Smooth muscle cell (in vitro differentiated cells): ENCODE data around the gene OAF. TPM values are rescaled to one million over a fixed set of nuclear protein-coding genes. Genes with fewer than 3 reads are reported as not detected.
A peak's percentile ranks its signal among the peaks of the same experiment; 100 is the strongest.

ENCODE experiments used
- DNase-seq: peaks from one replicate; lab custom pipeline; 2025; ENCODE audit not compliant: unreplicated experiment; lab: John Stamatoyannopoulos, UW
- H2AFZ ChIP-seq: fragments of 200-600 bp; sonication (generic); 2 replicates; pipeline ENCODE4 v1.6.0; 2016; ENCODE audit warnings: antibody characterized with exemption, low read depth, mild to moderate bottlenecking
- H3F3A ChIP-seq: fragments of 200-600 bp; sonication (generic); 2 replicates; pipeline ENCODE4 v1.6.0; 2017; ENCODE audit warnings: antibody characterized with exemption, low read depth
- H3K27ac ChIP-seq: fragments of 200-600 bp; sonication (generic); 2 replicates; pipeline ENCODE4 v1.5.1; 2016; ENCODE audit warnings: low read depth, mild to moderate bottlenecking
- H3K27me3 ChIP-seq: fragments of 200-600 bp; sonication (generic); 2 replicates; pipeline ENCODE4 v1.6.1; 2016; ENCODE audit warnings: low read depth, mild to moderate bottlenecking
- H3K36me3 ChIP-seq: fragments of 200-600 bp; sonication (generic); 2 replicates; pipeline ENCODE4 v1.5.1; 2016; ENCODE audit warnings: low read depth
- H3K4me1 ChIP-seq: fragments of 200-600 bp; sonication (generic); 2 replicates; pipeline ENCODE4 v1.5.1; 2016; ENCODE audit warnings: low read depth
- H3K4me2 ChIP-seq: fragments of 200-600 bp; sonication (generic); 2 replicates; pipeline ENCODE4 v1.6.0; 2016; ENCODE audit warnings: mild to moderate bottlenecking
- H3K4me3 ChIP-seq: fragments of 200-600 bp; sonication (generic); 2 replicates; pipeline ENCODE4 v1.5.1; 2016; ENCODE audit warnings: mild to moderate bottlenecking
- H3K79me2 ChIP-seq: fragments of 200-600 bp; sonication (generic); 2 replicates; pipeline ENCODE4 v1.6.0; 2016; ENCODE audit warnings: low read depth, mild to moderate bottlenecking
- H3K9ac ChIP-seq: fragments of 200-600 bp; sonication (generic); 2 replicates; pipeline ENCODE4 v1.6.0; 2016; ENCODE audit warnings: low read depth
- H3K9me3 ChIP-seq: fragments of 200-600 bp; sonication (generic); replicated peaks from 2 replicates; pipeline ENCODE4 v1.5.1; 2016; ENCODE audit warnings: low read depth
- H4K20me1 ChIP-seq: fragments of 200-600 bp; sonication (generic); 2 replicates; pipeline ENCODE4 v1.6.0; 2016; ENCODE audit warnings: low read depth
- WGBS: methylation state at CpG from one replicate; pipeline ENCODE4 v1.1.7; 2016; ENCODE audit warnings: low lambda C conversion rate; 5-methylcytosine and 5-hydroxymethylcytosine counted together
- polyA plus RNA-seq: library from polyadenylated mRNA; unstranded; fragments of >200 nt; fragmentation: Nextera tagmentation; extraction: Ambion mirVana; gene quantifications from 2 replicates; pipeline ENCODE4 v1.2.1, GENCODE V29; 2016
- total RNA-seq: library from RNA; depleted of rRNA; stranded (reverse); fragments of >200 nt; gene quantifications from 2 replicates; pipeline ENCODE4 v1.2.3, GENCODE V29; 2014
- TF ChIP-seq, protein P1 (sequence below): fragments of 200-600 bp; sonication (generic); IDR thresholded peaks from 2 replicates; pipeline ENCODE4 v1.5.1; 2017; ENCODE audit warnings: borderline replicate concordance, mild to moderate bottlenecking, antibody characterized with exemption; ENCODE audit not compliant: insufficient read depth, poor library complexity, severe bottlenecking

OAF gene
- total and polyA plus RNA-seq, 2 experiments from 2014 or later: 41.6 to 112 TPM

DNA sequence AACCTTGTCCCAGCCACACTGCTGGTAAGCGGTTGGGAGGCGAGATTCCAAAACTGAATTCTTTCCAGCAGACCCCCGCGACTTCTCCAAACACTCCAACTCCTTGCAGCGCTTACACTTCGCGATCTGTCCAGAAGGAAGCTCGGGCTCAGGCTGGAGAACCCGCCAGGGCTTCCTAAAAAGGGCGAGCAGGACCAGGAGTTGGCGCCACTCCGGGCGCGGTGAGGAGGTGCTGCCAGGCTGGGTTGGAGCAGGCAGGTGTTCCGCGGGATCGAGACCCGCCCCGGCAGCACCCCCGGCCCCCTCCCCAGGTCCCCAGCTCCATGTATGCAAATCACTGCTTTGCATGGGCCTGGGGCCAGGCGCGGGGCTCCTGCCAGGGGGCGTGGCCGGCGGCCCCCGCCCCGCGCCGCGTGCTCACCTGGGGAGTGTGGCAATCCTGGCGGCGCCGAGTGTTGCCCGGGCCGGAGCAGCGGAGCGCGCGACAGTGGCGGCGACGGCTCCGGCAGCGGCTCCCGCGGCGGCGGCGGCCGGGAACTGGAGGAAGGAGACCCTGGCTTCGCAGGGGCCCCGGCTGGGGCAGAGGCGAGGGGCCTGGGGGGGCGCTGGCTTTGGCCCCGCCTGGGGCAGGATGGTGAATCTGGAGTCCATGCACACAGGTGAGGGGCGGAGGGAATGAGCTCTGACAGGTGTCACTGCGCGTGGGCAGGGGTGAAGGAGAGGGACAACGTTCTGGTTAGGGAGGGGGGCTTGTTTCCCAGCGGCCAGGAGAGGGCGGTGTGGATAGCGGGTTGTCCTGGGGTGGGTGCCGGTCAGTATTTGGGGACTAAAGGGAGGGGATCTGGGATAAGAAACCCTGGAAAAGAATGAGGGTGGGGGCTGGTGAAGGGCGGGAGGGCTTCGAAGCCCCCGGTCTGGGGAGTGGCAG lies 29.1 kb downstream of the OAF start, which contains the start of gene POU2F3:
TSS of gene POU2F3 (plus strand) at position 428 of the 928 bp plus-strand sequence. CDS start at position 632, 204 bp downstream.
- no peaks in the 10 kb centered on the region for H3K9me3 ChIP-seq
- peaks cover 67% of the 10 kb centered on the region for H3K27me3 ChIP-seq
- H3F3A ChIP-seq: no peaks in the 10 kb centered on the region
- H3K79me2 ChIP-seq: no peaks in the 10 kb centered on the region
- H3K4me3 ChIP-seq: peak within 1 kb of the TSS; percentile 23
- H3K4me1 ChIP-seq: no peaks in the 10 kb centered on the region
- no peaks in the 10 kb centered on the region for H3K36me3 ChIP-seq
- DNase-seq: no peak
- H4K20me1 ChIP-seq: no peaks in the 10 kb centered on the region
- peak within 1 kb of the TSS; percentile 76 for H3K4me2 ChIP-seq
- no peak within 1 kb of the TSS for H2AFZ ChIP-seq
- TF ChIP-seq, protein P1, sequence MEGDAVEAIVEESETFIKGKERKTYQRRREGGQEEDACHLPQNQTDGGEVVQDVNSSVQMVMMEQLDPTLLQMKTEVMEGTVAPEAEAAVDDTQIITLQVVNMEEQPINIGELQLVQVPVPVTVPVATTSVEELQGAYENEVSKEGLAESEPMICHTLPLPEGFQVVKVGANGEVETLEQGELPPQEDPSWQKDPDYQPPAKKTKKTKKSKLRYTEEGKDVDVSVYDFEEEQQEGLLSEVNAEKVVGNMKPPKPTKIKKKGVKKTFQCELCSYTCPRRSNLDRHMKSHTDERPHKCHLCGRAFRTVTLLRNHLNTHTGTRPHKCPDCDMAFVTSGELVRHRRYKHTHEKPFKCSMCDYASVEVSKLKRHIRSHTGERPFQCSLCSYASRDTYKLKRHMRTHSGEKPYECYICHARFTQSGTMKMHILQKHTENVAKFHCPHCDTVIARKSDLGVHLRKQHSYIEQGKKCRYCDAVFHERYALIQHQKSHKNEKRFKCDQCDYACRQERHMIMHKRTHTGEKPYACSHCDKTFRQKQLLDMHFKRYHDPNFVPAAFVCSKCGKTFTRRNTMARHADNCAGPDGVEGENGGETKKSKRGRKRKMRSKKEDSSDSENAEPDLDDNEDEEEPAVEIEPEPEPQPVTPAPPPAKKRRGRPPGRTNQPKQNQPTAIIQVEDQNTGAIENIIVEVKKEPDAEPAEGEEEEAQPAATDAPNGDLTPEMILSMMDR: peak; percentile 18
- WGBS: 9% methylated on average over 47 of the region's 66 CpGs
- no peak within 1 kb of the TSS for H3K27ac ChIP-seq
- no peak within 1 kb of the TSS for H3K9ac ChIP-seq

GRCh38 chr11:120240866-120241265 lies 30.0 kb downstream of the OAF start:
- WGBS: 92% methylated on average over 2 of the region's 2 CpGs
- peaks cover 74% of the 10 kb centered on the region for H3K27me3 ChIP-seq
- H3K4me1 ChIP-seq: no peaks in the 10 kb centered on the region
- H3K4me2 ChIP-seq: no peak overlapping the region
- H3K36me3 ChIP-seq: no peaks in the 10 kb centered on the region
- no peak overlapping the region for H3K4me3 ChIP-seq
- H3K9ac ChIP-seq: no peak overlapping the region
- H3K9me3 ChIP-seq: no peaks in the 10 kb centered on the region
- no peaks in the 10 kb centered on the region for H4K20me1 ChIP-seq
- H3F3A ChIP-seq: no peaks in the 10 kb centered on the region
- TF ChIP-seq, protein P1: no peak
- no peak overlapping the region for H3K27ac ChIP-seq
- no peak overlapping the region for H2AFZ ChIP-seq
- DNase-seq: no peak
- no peaks in the 10 kb centered on the region for H3K79me2 ChIP-seq

GRCh38 chr11:120241277-120241676 lies 30.4 kb downstream of the OAF start:
- Histone ChIP-seq H4K20me1 (no peaks in the 10 kb centered on the region), H3K4me3 (no peak overlapping the region), H3K9ac (no peak overlapping the region), H3F3A (no peaks in the 10 kb centered on the region), H3K79me2 (no peaks in the 10 kb centered on the region), H2AFZ (no peak overlapping the region), H3K4me2 (no peak overlapping the region), H3K27ac (no peak overlapping the region), H3K4me1 (no peaks in the 10 kb centered on the region), H3K36me3 (no peaks in the 10 kb centered on the region), H3K27me3 (peaks cover 78% of the 10 kb centered on the region), H3K9me3 (no peaks in the 10 kb centered on the region)
- 90% methylated on average over 7 of the region's 7 CpGs for WGBS
- TF ChIP-seq, protein P1: no peak
- no peak for DNase-seq
